Keratinocyte (primary cell): ENCODE measurements around the gene SNTG2. TPM values are rescaled to one million over a fixed set of nuclear protein-coding genes. Genes with fewer than 3 reads are reported as not detected.

ENCODE experiments used
- DNase-seq: peaks from one replicate; pipeline ENCODE4 v3.0.0-alpha.2; 2011; ENCODE audit warnings: low read depth, missing footprints, low spot score
- FAIRE-seq: peaks from 2 replicates; lab custom pipeline; 2011; peaks lifted over from hg19 to GRCh38; lab: Jason Lieb, UNC
- H2AFZ ChIP-seq: 2 replicates; pipeline ENCODE4 v1.6.0; 2012; ENCODE audit warnings: low read length, control low read depth, inconsistent platforms; ENCODE audit not compliant: control insufficient read depth
- H3K27ac ChIP-seq: 2 replicates; pipeline ENCODE4 v1.5.1; 2011; ENCODE audit warnings: low read length; ENCODE audit not compliant: control insufficient read depth, insufficient read depth
- H3K27me3 ChIP-seq: 3 replicates; pipeline ENCODE4 v1.6.0; 2011; ENCODE audit warnings: low read length; ENCODE audit not compliant: control insufficient read depth, insufficient read depth; ENCODE audit errors: extremely low read depth
- H3K36me3 ChIP-seq, 2 experiments: 2 replicates in 1 of 2; 3 replicates in 1 of 2; pipeline ENCODE4 v1.5.1; 2011; ENCODE audit warnings: low read length in 2 of 2, mild to moderate bottlenecking in 1 of 2; ENCODE audit not compliant: control insufficient read depth in 2 of 2, insufficient read depth in 2 of 2; ENCODE audit errors: extremely low read depth in 1 of 2
- H3K4me1 ChIP-seq: 3 replicates; pipeline ENCODE4 v1.5.1; 2011; ENCODE audit warnings: low read length; ENCODE audit not compliant: control insufficient read depth, insufficient read depth; ENCODE audit errors: extremely low read depth
- H3K4me2 ChIP-seq: 3 replicates; pipeline ENCODE4 v1.6.0; 2011; ENCODE audit warnings: low read depth, low read length; ENCODE audit not compliant: control insufficient read depth, insufficient read depth; ENCODE audit errors: extremely low read depth
- H3K4me3 ChIP-seq, 3 experiments: fragments of 200-600 bp in 1 of 3; sonication (generic) in 1 of 3; 2 replicates in 2 of 3; 3 replicates in 1 of 3; pipeline ENCODE4 v1.5.1; 2011 to 2016; ENCODE audit warnings: low read length in 3 of 3, mild to moderate bottlenecking in 3 of 3, control low read depth in 2 of 3, inconsistent platforms in 1 of 3, low read depth in 1 of 3, mixed read lengths in 1 of 3, mixed run types in 1 of 3, moderate library complexity in 1 of 3; ENCODE audit not compliant: control insufficient read depth in 2 of 3, insufficient read depth in 2 of 3; ENCODE audit errors: extremely low read depth in 1 of 3
- H3K79me2 ChIP-seq: 2 replicates; pipeline ENCODE4 v1.6.0; 2012; ENCODE audit warnings: low read length; ENCODE audit not compliant: control insufficient read depth, insufficient read depth
- H3K9ac ChIP-seq: 3 replicates; pipeline ENCODE4 v1.6.0; 2011; ENCODE audit warnings: low read length; ENCODE audit not compliant: control insufficient read depth, insufficient read depth; ENCODE audit errors: extremely low read depth
- H3K9me1 ChIP-seq: 3 replicates; pipeline ENCODE4 v1.6.0; 2011; ENCODE audit warnings: low read length; ENCODE audit not compliant: control insufficient read depth, insufficient read depth; ENCODE audit errors: extremely low read depth
- H3K9me3 ChIP-seq: 2 replicates; pipeline ENCODE4 v1.5.1; 2012; ENCODE audit warnings: low read depth, low read length; ENCODE audit not compliant: control insufficient read depth
- H4K20me1 ChIP-seq: 3 replicates; pipeline ENCODE4 v1.6.0; 2011; ENCODE audit warnings: low read length; ENCODE audit not compliant: control insufficient read depth, insufficient read depth; ENCODE audit errors: extremely low read depth
- CTCF ChIP-seq, 3 experiments: IDR thresholded peaks in 1 of 3; conservative IDR thresholded peaks in 1 of 3; optimal IDR thresholded peaks in 1 of 3; 2 replicates in 2 of 3; 3 replicates in 1 of 3; pipeline versions ENCODE3 to v1.5.1; 2011; ENCODE audit warnings: low read length in 3 of 3, mild to moderate bottlenecking in 3 of 3, moderate library complexity in 2 of 3, control low read depth in 1 of 3, inconsistent platforms in 1 of 3; ENCODE audit not compliant: insufficient read depth in 2 of 3; ENCODE audit errors: extremely low read depth in 1 of 3
- EZH2 ChIP-seq: IDR thresholded peaks from one replicate; pipeline ENCODE4 v1.6.1; 2012; ENCODE audit warnings: inconsistent platforms, mild to moderate bottlenecking, low read length, moderate library complexity
- dilution Hi-C: fragments of 300-500 bp; cut with MboI; formaldehyde crosslinking; loops from one replicate; pipeline ENCODE4 v1.7.0; 2020; ENCODE audit warnings: low sequenced_read_pairs; ENCODE audit not compliant: extremely low pct_ligation_motif_present
- polyA plus RNA-seq, 5 experiments: library from polyadenylated mRNA; depleted of rRNA in 3 of 5; stranded (reverse) in 3 of 5; stranded (forward) in 1 of 5; unstranded in 1 of 5; fragments of >200 nt; gene quantifications; 1 replicate in 1 of 5; 2 replicates in 3 of 5; 3 replicates in 1 of 5; pipeline versions ENCODE4 v1.2.1 to v1.2.3, GENCODE V29; 2011 to 2012; ENCODE audit warnings: missing spikeins in 2 of 5, low read depth in 1 of 5, low replicate concordance in 1 of 5

SNTG2 gene
- polyA plus RNA-seq, 1 donor (not counting 4 experiments of a cell fraction or from before 2014, with no cell fraction given): not detected

GRCh38 chr2:943461-943797 lies 7.2 kb upstream of the SNTG2 start:
- no peak for TF ChIP-seq CTCF (optimal IDR thresholded peaks at IDR 0.05 in 1 of 3, IDR thresholded peaks at IDR 0.05 in 1 of 3, conservative IDR thresholded peaks at IDR 0.05 in 1 of 3; ENCODE audit: extremely low read depth in 1 of 3, insufficient read depth in 2 of 3, low read length in 3 of 3)
- no peak for TF ChIP-seq EZH2
- Histone ChIP-seq H3K4me1 (no peaks in the 10 kb centered on the region), H3K79me2 (no peaks in the 10 kb centered on the region), H3K9me1 (no peaks in the 10 kb centered on the region), H3K36me3 (no peaks in the 10 kb centered on the region), H3K4me3 (no peak overlapping the region), H3K9ac (no peak overlapping the region), H4K20me1 (no peaks in the 10 kb centered on the region), H3K27me3 (no peaks in the 10 kb centered on the region), H2AFZ (no peak overlapping the region), H3K9me3 (no peaks in the 10 kb centered on the region), H3K4me2 (no peak overlapping the region), H3K27ac (no peak overlapping the region)
- FAIRE-seq (no peak), DNase-seq (no peak)
- dilution Hi-C loops: no loop called here

- no peaks in the 10 kb centered on the region for H3K36me3 ChIP-seq
- no peak overlapping the region for H3K27ac ChIP-seq
- FAIRE-seq: no peak
- no peak overlapping the region for H3K4me2 ChIP-seq
- TF ChIP-seq EZH2: no peak
- no peak for TF ChIP-seq CTCF (optimal IDR thresholded peaks at IDR 0.05 in 1 of 3, IDR thresholded peaks at IDR 0.05 in 1 of 3, conservative IDR thresholded peaks at IDR 0.05 in 1 of 3; ENCODE audit: extremely low read depth in 1 of 3, insufficient read depth in 2 of 3, low read length in 3 of 3)
- H3K9me3 ChIP-seq: no peaks in the 10 kb centered on the region
- no peaks in the 10 kb centered on the region for H3K4me1 ChIP-seq
- H2AFZ ChIP-seq: no peak overlapping the region
- H3K27me3 ChIP-seq: no peaks in the 10 kb centered on the region
- no peak for DNase-seq
- H3K9me1 ChIP-seq: no peaks in the 10 kb centered on the region
- no peak overlapping the region for H3K4me3 ChIP-seq
- dilution Hi-C loops: no loop called here
- no peaks in the 10 kb centered on the region for H3K79me2 ChIP-seq
- no peak overlapping the region for H3K9ac ChIP-seq
- no peaks in the 10 kb centered on the region for H4K20me1 ChIP-seq
Measured at GRCh38 chr2:943821-944220, 6.8 kb upstream of the SNTG2 start.
